SK-N-SH treated with all-trans-retinoic acid at 6 μM for 48 hours (cell line): Measurements from ENCODE around the gene MGMT.

ENCODE experiments used
- ARNTL ChIP-seq: fragments of 450-650 bp; formaldehyde crosslinking; IDR thresholded peaks from 2 replicates; pipeline ENCODE4 v1.5.0; 2020; ENCODE audit warnings: low read depth, mild to moderate bottlenecking, moderate library complexity, borderline replicate concordance
- ZNF8 ChIP-seq: fragments of 450-650 bp; formaldehyde crosslinking; IDR thresholded peaks from 2 replicates; pipeline ENCODE4 v1.5.0; 2020; ENCODE audit warnings: mild to moderate bottlenecking, moderate library complexity
- TF ChIP-seq, protein P1 (sequence below): fragments of 250-450 bp; sonication (Bioruptor Pico); IDR thresholded peaks from 2 replicates; pipeline ENCODE4 v1.8.0; 2020; ENCODE audit warnings: mild to moderate bottlenecking, moderate library complexity, borderline replicate concordance
- TF ChIP-seq, protein P2 (sequence below): fragments of 250-450 bp; sonication (Bioruptor Pico); IDR thresholded peaks from 2 replicates; pipeline ENCODE4 v1.5.0; 2020; ENCODE audit warnings: mild to moderate bottlenecking, moderate library complexity
- TF ChIP-seq, protein P3 (sequence below): fragments of 250-450 bp; sonication (Bioruptor Pico); IDR thresholded peaks from 2 replicates; pipeline ENCODE4 v1.5.1; 2021; ENCODE audit warnings: mild to moderate bottlenecking, moderate library complexity

DNA sequence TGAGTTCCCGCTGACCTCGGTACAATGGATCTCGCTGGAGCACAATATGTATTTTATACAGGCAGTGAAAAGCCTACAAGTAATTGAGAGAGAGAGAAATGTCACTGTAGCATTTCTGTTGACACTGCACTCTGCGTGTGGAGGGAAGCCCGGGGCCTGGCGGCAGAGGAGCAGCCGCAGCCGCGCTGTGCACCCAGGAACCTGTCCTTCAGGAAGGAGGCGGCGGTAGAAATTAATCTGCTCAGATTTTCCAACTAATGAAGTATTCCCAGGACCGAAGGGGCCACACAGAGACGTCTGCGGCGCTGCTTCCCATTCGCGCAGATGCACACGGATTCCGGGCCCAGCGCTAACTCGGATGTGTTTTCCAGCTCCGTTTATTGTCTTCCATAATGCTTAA lies 327.0 kb downstream of the MGMT start:
- TF ChIP-seq, protein P1, sequence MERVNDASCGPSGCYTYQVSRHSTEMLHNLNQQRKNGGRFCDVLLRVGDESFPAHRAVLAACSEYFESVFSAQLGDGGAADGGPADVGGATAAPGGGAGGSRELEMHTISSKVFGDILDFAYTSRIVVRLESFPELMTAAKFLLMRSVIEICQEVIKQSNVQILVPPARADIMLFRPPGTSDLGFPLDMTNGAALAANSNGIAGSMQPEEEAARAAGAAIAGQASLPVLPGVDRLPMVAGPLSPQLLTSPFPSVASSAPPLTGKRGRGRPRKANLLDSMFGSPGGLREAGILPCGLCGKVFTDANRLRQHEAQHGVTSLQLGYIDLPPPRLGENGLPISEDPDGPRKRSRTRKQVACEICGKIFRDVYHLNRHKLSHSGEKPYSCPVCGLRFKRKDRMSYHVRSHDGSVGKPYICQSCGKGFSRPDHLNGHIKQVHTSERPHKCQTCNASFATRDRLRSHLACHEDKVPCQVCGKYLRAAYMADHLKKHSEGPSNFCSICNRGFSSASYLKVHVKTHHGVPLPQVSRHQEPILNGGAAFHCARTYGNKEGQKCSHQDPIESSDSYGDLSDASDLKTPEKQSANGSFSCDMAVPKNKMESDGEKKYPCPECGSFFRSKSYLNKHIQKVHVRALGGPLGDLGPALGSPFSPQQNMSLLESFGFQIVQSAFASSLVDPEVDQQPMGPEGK (CRISPR knock-in tag): no peak
- TF ChIP-seq, protein P2, sequence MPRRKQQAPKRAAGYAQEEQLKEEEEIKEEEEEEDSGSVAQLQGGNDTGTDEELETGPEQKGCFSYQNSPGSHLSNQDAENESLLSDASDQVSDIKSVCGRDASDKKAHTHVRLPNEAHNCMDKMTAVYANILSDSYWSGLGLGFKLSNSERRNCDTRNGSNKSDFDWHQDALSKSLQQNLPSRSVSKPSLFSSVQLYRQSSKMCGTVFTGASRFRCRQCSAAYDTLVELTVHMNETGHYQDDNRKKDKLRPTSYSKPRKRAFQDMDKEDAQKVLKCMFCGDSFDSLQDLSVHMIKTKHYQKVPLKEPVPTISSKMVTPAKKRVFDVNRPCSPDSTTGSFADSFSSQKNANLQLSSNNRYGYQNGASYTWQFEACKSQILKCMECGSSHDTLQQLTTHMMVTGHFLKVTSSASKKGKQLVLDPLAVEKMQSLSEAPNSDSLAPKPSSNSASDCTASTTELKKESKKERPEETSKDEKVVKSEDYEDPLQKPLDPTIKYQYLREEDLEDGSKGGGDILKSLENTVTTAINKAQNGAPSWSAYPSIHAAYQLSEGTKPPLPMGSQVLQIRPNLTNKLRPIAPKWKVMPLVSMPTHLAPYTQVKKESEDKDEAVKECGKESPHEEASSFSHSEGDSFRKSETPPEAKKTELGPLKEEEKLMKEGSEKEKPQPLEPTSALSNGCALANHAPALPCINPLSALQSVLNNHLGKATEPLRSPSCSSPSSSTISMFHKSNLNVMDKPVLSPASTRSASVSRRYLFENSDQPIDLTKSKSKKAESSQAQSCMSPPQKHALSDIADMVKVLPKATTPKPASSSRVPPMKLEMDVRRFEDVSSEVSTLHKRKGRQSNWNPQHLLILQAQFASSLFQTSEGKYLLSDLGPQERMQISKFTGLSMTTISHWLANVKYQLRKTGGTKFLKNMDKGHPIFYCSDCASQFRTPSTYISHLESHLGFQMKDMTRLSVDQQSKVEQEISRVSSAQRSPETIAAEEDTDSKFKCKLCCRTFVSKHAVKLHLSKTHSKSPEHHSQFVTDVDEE (CRISPR knock-in tag): no peak
- TF ChIP-seq ZNF8 (CRISPR knock-in tag): no peak
- no peak for TF ChIP-seq ARNTL (CRISPR knock-in tag)
- TF ChIP-seq, protein P3, sequence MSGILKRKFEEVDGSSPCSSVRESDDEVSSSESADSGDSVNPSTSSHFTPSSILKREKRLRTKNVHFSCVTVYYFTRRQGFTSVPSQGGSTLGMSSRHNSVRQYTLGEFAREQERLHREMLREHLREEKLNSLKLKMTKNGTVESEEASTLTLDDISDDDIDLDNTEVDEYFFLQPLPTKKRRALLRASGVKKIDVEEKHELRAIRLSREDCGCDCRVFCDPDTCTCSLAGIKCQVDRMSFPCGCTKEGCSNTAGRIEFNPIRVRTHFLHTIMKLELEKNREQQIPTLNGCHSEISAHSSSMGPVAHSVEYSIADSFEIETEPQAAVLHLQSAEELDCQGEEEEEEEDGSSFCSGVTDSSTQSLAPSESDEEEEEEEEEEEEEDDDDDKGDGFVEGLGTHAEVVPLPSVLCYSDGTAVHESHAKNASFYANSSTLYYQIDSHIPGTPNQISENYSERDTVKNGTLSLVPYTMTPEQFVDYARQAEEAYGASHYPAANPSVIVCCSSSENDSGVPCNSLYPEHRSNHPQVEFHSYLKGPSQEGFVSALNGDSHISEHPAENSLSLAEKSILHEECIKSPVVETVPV (CRISPR knock-in tag): no peak
